ENCODE results near the gene CCDC12.
"Not testable (repeated sequence)": the region's sequence is repeated elsewhere in the genome, so short reads cannot be mapped to it uniquely, and the experiment has no call there.

CCDC12 gene

GRCh38 chr3:46974421-46975171, 1.9 kb downstream of the CCDC12 start:
- Mint-ChIP-seq H3K36me3 (ENCODE audit: insufficient read depth) (peaks cover 51% of the 10 kb centered on the region), H3K4me3 (peak overlapping the region; percentile 91 to 97)
- DNase-seq: no peak

GRCh38 chr3:46972396-46972795, 4.1 kb downstream of the CCDC12 start:
- H3K36me3 Mint-ChIP-seq (ENCODE audit: insufficient read depth): peaks cover 51% of the 10 kb centered on the region
- no peak for DNase-seq
- H3K9me3 Mint-ChIP-seq: no peaks in the 10 kb centered on the region
- ATAC-seq (replicated peaks): no peak
- peak overlapping the region; percentile 91 to 93 for H3K27ac Mint-ChIP-seq
- H3K27me3 Mint-ChIP-seq: no peaks in the 10 kb centered on the region
- peaks cover 70 to 77% of the 10 kb centered on the region in 2 donors for H3K4me1 Mint-ChIP-seq (ENCODE audit: low read depth in 2 of 2)
- H3K4me3 Mint-ChIP-seq: peak overlapping the region; percentile 75 to 81

More at GRCh38 chr3:46974421-46975171, 1.9 kb downstream of the CCDC12 start:
- Mint-ChIP-seq H3K27me3 (no peaks in the 10 kb centered on the region), H3K27ac (peak overlapping the region; percentile 95), H3K9me3 (no peaks in the 10 kb centered on the region), H3K4me1 (ENCODE audit: low read depth in 2 of 2) (peaks cover 61 to 69% of the 10 kb centered on the region in 2 donors)
- ATAC-seq (replicated peaks): no peak

DNA sequence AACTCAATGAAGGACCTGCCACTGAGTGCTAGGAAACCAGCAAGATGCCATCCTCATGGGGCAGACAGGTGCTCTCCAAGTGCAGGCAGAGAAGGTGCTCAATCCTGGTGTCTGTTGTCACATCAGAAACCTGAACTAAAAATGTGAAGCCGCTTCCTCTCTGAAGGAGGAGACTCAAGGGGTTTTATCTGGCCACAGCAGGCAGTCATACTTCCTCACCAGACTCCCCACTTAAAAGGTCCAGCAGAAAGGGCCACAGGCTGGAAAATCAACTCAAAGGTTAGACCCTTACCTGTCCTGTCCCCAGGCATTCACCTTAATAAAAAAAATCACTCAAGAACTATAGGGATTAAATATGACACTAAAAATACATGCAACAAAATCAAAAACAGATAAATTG, 4.8 kb downstream of the CCDC12 start:
- H3K4me3 Mint-ChIP-seq: peak overlapping the region; percentile 75 to 81
- no peak for ATAC-seq (replicated peaks)
- H3K36me3 Mint-ChIP-seq (ENCODE audit: insufficient read depth): peaks cover 54% of the 10 kb centered on the region
- H3K27ac Mint-ChIP-seq: peak overlapping the region; percentile 91 to 93
- peaks cover 75 to 79% of the 10 kb centered on the region in 2 donors for H3K4me1 Mint-ChIP-seq (ENCODE audit: low read depth in 2 of 2)
- H3K27me3 Mint-ChIP-seq: no peaks in the 10 kb centered on the region
- no peaks in the 10 kb centered on the region for H3K9me3 Mint-ChIP-seq
- no peak for DNase-seq

DNA sequence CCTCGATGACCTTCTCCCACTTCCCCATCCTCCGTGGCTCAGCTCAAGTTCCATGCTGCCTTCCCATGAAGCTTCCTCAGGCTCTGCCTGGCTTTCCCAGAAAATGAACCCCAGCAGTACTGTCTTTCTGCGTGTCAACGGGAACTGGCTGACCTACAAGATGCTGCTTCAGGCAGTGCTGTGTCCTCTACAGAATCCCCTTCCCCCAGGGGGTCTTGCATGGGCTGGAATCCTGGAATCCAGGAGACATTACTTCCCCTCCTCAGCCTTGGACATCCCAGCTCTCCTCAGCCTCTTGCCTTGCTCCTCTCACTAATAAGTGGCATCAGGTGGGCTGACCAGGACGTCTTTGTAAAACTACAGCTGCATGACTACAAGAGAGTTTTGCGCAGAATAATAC, 5.4 kb downstream of the CCDC12 start:
- Mint-ChIP-seq H3K27me3 (no peaks in the 10 kb centered on the region), H3K27ac (peak overlapping the region; percentile 91 to 93), H3K4me1 (ENCODE audit: low read depth in 2 of 2) (peaks cover 80% of the 10 kb centered on the region in 2 donors), H3K36me3 (ENCODE audit: insufficient read depth) (peaks cover 50% of the 10 kb centered on the region), H3K4me3 (peak overlapping the region; percentile 75 to 81), H3K9me3 (no peaks in the 10 kb centered on the region)
- DNase-seq: no peak
- ATAC-seq (replicated peaks): no peak

DNA sequence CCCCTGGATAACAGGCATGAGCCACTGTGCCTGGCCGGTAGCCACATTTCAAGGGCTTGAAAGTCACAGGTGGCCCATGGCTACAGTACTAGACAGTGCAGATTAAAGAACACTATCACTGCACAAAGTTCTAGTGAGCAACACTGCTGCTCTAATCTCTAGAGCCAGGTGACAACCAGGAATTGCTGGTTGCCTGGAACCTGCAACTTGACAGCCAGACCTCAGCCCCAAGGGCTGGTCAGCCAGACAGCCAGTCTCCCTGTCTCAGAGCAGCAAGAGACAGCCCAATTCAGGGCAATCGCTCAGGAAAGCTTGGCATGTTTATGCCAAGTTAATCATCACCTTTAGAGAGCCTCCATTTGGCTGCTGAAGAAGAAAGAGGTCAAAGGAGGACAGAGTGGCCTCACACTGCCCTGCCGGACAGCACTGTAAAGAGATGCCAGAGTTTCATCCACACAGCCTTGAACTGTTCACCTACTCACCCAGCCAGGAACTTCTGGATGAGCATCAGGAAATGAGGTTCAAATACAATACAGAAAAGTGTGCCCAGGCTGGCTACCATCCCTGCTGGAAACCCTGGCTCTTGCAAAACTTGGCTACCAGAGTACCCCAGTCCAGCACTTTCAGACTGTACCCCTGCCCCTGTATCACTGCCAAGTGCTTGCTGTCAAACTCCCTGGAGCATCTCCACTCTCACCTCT, 6.0 kb downstream of the CCDC12 start:
- no peaks in the 10 kb centered on the region for H3K9me3 Mint-ChIP-seq
- no peaks in the 10 kb centered on the region for H3K27me3 Mint-ChIP-seq
- ATAC-seq (replicated peaks) (no peak), DNase-seq (no peak)
- H3K36me3 Mint-ChIP-seq (ENCODE audit: insufficient read depth): peaks cover 47% of the 10 kb centered on the region
- peaks cover 86% of the 10 kb centered on the region in 2 donors for H3K4me1 Mint-ChIP-seq (ENCODE audit: low read depth in 2 of 2)
- peak overlapping the region; percentile 37 to 75 for H3K4me3 Mint-ChIP-seq
- H3K27ac Mint-ChIP-seq: peak overlapping the region; percentile 91 to 93

DNA sequence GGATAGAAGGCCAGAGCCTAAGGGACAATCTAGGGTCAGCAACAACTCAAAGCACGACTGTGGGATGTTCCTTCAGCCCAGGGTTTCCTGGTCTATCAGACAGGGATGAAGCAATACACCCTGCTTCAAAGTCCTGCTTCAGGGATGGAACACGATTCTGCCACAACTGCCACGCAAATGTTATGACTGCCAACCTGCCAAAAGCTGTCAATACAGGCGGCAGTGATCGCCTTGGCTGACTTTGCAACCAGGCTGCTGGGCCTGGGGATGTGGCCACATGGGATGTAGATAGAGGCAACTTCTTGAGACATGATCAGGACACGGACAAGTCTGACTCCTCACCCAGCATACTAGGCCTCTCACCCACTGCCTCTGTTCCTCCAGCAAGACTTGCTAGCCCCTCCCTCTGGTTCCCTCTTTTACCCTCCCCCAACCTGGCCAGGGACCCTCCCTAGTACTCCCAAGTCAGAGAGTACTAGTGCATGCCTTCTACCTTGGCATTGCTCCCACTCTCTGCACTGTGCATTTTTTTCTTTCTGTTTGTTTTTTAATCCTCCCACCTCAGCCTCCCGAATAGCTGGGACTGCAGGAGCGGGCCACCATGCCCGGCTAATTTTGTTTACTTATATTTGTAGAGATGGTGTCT, 7.6 kb downstream of the CCDC12 start:
- peak overlapping the region in 1 of 2 donors; percentile 75 for H3K27ac Mint-ChIP-seq
- peaks cover 32% of the 10 kb centered on the region for H3K36me3 Mint-ChIP-seq (ENCODE audit: insufficient read depth)
- peak overlapping the region in 1 of 2 donors; percentile 10 for H3K4me3 Mint-ChIP-seq
- peaks cover 78 to 80% of the 10 kb centered on the region in 2 donors for H3K4me1 Mint-ChIP-seq (ENCODE audit: low read depth in 2 of 2)
- ATAC-seq (replicated peaks) (no peak), DNase-seq (no peak)
- no peaks in the 10 kb centered on the region for H3K27me3 Mint-ChIP-seq
- H3K9me3 Mint-ChIP-seq: no peaks in the 10 kb centered on the region

GRCh38 chr3:46966811-46967210, 9.7 kb downstream of the CCDC12 start:
- ATAC-seq (replicated peaks) (peak; percentile 42), DNase-seq (no peak)

DNA sequence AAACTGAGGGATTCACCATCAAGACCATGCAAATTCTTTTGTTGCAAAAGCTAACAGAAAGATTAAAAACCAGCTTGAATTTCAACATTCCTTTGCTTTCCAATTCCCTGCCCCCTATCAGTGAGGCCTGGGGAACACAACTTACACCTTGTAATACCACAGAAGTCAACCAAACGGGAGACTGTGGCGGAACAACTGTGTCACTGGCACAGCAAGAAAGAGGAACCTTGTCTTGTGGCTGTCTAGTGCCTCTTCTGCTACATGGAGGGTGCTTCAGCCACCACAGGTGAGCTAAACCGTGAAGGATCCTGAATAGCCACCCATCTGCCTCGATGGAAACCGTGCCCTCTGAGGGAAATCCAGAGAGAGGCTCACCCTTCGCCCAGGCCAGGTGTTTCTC, 11.4 kb downstream of the CCDC12 start:
- peaks cover 9% of the 10 kb centered on the region for H3K36me3 Mint-ChIP-seq (ENCODE audit: insufficient read depth)
- DNase-seq (no peak), ATAC-seq (replicated peaks) (peak; percentile 35)
- H3K4me3 Mint-ChIP-seq: no peak overlapping the region
- H3K27ac Mint-ChIP-seq: peak overlapping the region; percentile 89 to 92
- H3K4me1 Mint-ChIP-seq (ENCODE audit: low read depth in 2 of 2): peaks cover 69 to 76% of the 10 kb centered on the region in 2 donors
- H3K27me3 Mint-ChIP-seq: no peaks in the 10 kb centered on the region
- no peaks in the 10 kb centered on the region for H3K9me3 Mint-ChIP-seq

More at GRCh38 chr3:46966811-46967210, 9.7 kb downstream of the CCDC12 start:
- Mint-ChIP-seq H3K27ac (peak overlapping the region; percentile 89 to 92), H3K4me1 (ENCODE audit: low read depth in 2 of 2) (peaks cover 69 to 74% of the 10 kb centered on the region in 2 donors), H3K9me3 (no peaks in the 10 kb centered on the region), H3K27me3 (no peaks in the 10 kb centered on the region), H3K4me3 (peak overlapping the region; percentile 13 to 27), H3K36me3 (ENCODE audit: insufficient read depth) (peaks cover 16% of the 10 kb centered on the region)

DNA sequence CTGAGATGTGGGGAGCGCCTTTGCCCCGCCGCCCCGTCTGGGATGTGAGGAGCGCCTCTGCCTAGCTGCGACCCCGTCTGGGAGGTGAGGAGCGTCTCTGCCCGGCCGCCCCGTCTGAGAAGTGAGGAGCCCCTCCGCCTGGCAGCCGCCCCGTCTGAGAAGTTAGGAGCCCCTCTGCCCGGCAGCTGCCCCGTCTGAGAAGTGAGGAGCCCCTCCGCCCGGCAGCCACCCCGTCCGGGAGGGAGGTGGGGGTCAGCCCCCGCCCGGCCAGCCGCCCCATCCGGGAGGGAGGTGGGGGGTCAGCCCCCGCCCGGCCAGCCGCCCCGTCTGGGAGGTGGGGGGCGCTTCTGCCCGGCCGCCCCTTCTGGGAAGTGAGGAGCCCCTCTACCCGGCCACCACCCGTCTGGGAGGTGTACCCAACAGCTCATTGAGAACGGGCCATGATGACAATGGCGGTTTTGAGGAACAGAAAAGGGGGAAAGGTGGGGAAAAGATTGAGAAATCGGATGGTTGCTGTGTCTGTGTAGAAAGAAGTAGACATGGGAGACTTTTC, 12.4 kb downstream of the CCDC12 start:
- H3K4me3 Mint-ChIP-seq; ATAC-seq (replicated peaks); H3K9me3 Mint-ChIP-seq; DNase-seq; H3K27me3 Mint-ChIP-seq; H3K27ac Mint-ChIP-seq: not testable (repeated sequence)
- Mint-ChIP-seq H3K4me1 (ENCODE audit: low read depth in 2 of 2) (peaks cover 71 to 78% of the 10 kb centered on the region in 2 donors), H3K36me3 (ENCODE audit: insufficient read depth) (peaks cover 13% of the 10 kb centered on the region)

DNA sequence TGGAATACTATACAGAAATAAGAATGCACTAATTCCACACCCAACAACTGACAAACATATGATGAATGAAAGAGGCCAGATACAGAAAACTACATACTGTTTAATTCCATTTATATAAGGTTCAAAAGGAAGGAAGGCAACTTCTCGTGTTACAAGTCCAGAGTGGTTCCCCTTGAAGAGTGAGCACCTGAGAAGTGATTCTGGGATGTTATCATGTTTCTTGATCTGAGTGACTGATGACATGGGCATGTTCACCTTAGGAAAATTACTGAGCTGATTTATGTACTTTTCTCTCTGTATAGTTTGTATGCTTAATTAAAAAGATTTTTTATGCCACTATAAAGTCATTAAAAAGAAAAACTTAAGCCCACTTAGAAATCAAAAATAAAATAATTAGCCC, 13.6 kb downstream of the CCDC12 start:
- Mint-ChIP-seq H3K9me3 (no peaks in the 10 kb centered on the region), H3K4me3 (no peak overlapping the region), H3K36me3 (ENCODE audit: insufficient read depth) (peaks cover 19% of the 10 kb centered on the region), H3K27me3 (no peaks in the 10 kb centered on the region), H3K4me1 (ENCODE audit: low read depth in 2 of 2) (peaks cover 68 to 74% of the 10 kb centered on the region in 2 donors), H3K27ac (peak overlapping the region in 1 of 2 donors; percentile 60)
- no peak for DNase-seq
- no peak for ATAC-seq (replicated peaks)

DNA sequence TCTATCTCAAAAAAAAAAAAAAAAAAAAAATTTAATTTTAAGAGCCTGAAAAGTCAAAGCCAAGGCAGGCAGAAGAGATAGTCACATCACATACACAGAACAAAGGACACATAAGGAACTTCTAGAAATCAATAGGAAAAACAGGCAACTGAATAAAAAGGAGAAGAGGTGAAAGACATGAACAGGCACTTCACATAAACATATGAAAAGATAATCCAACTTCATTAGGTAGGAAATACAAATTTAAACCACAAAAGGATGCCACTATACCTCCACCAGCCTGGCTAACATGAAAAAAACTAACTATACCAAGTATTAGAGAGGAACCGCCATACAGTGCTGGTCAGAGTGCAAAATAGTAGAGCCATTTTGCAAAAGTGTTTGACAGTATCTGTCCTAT, 14.1 kb downstream of the CCDC12 start:
- ATAC-seq (replicated peaks): no peak
- H3K27ac Mint-ChIP-seq: peak overlapping the region in 1 of 2 donors; percentile 6

DNA sequence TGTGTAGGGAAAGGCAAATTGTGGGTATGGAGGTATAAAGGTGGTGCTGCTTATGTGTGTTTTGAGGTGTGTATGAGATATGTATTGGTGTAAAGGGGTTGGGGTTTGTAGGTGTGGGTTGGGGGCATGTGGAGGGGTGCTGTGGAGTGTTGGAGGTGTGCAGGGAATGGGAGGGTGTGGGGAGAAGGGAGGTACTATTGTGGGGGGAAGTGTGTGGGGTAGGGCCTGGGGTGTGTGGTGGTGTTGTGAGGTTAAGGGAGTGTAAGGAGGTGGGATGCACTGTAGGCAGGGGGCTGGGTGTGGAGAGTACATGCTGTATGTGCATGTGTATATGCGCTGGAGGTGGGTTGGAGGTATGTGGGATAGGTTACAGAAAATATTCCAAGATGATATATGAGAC, 15.7 kb downstream of the CCDC12 start:
- Mint-ChIP-seq H3K4me3 (peak overlapping the region; percentile 47 to 54), H3K27ac (peak overlapping the region; percentile 84 to 94), H3K4me1 (ENCODE audit: low read depth in 2 of 2) (peaks cover 61 to 65% of the 10 kb centered on the region in 2 donors), H3K27me3 (no peaks in the 10 kb centered on the region), H3K9me3 (no peaks in the 10 kb centered on the region), H3K36me3 (ENCODE audit: insufficient read depth) (peaks cover 18% of the 10 kb centered on the region)
- DNase-seq: no peak
- ATAC-seq (replicated peaks): no peak

More for the DNA sequence above, 14.1 kb downstream of the CCDC12 start:
- H3K9me3 Mint-ChIP-seq: no peaks in the 10 kb centered on the region
- no peaks in the 10 kb centered on the region for H3K27me3 Mint-ChIP-seq
- DNase-seq: no peak
- no peak overlapping the region for H3K4me3 Mint-ChIP-seq
- H3K4me1 Mint-ChIP-seq (ENCODE audit: low read depth in 2 of 2): peaks cover 65 to 69% of the 10 kb centered on the region in 2 donors
- peaks cover 19% of the 10 kb centered on the region for H3K36me3 Mint-ChIP-seq (ENCODE audit: insufficient read depth)

GRCh38 chr3:46960081-46960701, 16.4 kb downstream of the CCDC12 start:
- Mint-ChIP-seq H3K4me1 (ENCODE audit: low read depth in 2 of 2) (peaks cover 61 to 65% of the 10 kb centered on the region in 2 donors), H3K36me3 (ENCODE audit: insufficient read depth) (peaks cover 18% of the 10 kb centered on the region), H3K27me3 (no peaks in the 10 kb centered on the region), H3K27ac (peak overlapping the region; percentile 84 to 94), H3K9me3 (no peaks in the 10 kb centered on the region), H3K4me3 (peak overlapping the region; percentile 54 to 61)
- ATAC-seq (replicated peaks) (no peak), DNase-seq (no peak)
